DOHH2 (cell line): ENCODE data around the gene RIPOR2.

Source experiments
- CTCF ChIP-seq: fragments of 200-600 bp; sonication (generic); IDR thresholded peaks from one replicate; pipeline ENCODE4 v1.5.1; 2014; ENCODE audit warnings: antibody characterized with exemption, mild to moderate bottlenecking, low read depth, low read length; ENCODE audit not compliant: poor library complexity, severe bottlenecking
- EZH2phosphoT487 ChIP-seq: fragments of 200-600 bp; sonication (generic); IDR thresholded peaks from 2 replicates; pipeline ENCODE4 v1.6.1; 2017; ENCODE audit warnings: borderline replicate concordance, mild to moderate bottlenecking, antibody characterized with exemption, low read length, moderate library complexity, mixed read lengths

GRCh38 chr6:24838081-24838480, 97.7 kb downstream of the RIPOR2 start:
- TF ChIP-seq CTCF (no peak), EZH2phosphoT487 (no peak)
